Gastroesophageal sphincter (tissue), 3 donors: Measurements from ENCODE around the gene PCDH9.

ENCODE experiments used
- EP300 ChIP-seq: sonication (generic); formaldehyde crosslinking; IDR thresholded peaks from one replicate; pipeline ENCODE4 v1.6.1; 2017; ENCODE audit warnings: antibody characterized with exemption, mild to moderate bottlenecking
- POLR2A ChIP-seq, 2 donors: fragments of 450-650 bp; IDR thresholded peaks; one replicate each; pipeline ENCODE4 v1.6.1; 2017; ENCODE audit warnings: antibody characterized with exemption in 2 of 2, mild to moderate bottlenecking in 2 of 2, moderate library complexity in 1 of 2
- POLR2AphosphoS5 ChIP-seq: sonication (generic); formaldehyde crosslinking; IDR thresholded peaks from one replicate; pipeline ENCODE4 v1.6.1; 2017; ENCODE audit warnings: antibody characterized with exemption
- TF ChIP-seq, protein P1 (sequence below), 4 experiments: fragments of 200-600 bp in 2 of 4; fragments of 450-650 bp in 2 of 4; sonication (generic) in 1 of 4; IDR thresholded peaks; one replicate each; pipeline ENCODE4 v1.5.1; 2017 to 2019; ENCODE audit warnings: antibody characterized with exemption in 4 of 4, mild to moderate bottlenecking in 2 of 4, moderate library complexity in 2 of 4

DNA sequence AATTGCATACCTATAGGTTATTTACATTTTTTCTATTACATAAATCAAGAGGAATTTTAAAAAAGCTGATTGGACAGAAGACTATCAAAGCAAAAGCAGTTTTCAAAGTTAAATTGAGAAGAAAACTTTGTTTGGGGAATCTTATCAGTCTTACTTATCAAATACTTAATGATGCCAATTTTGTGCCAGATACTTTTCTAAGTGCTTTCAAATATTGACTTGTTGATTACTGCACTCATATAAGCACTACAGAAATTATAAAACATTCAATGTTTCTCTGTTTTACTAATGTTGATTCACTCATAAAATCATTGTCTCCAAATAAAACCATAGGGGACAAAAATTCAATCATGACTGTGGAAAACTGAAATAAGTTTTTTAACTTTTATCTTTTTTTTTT, 36.2 kb downstream of the PCDH9 start:
- no peak for TF ChIP-seq POLR2A (IDR thresholded peaks at IDR 0.05)
- TF ChIP-seq, protein P1, sequence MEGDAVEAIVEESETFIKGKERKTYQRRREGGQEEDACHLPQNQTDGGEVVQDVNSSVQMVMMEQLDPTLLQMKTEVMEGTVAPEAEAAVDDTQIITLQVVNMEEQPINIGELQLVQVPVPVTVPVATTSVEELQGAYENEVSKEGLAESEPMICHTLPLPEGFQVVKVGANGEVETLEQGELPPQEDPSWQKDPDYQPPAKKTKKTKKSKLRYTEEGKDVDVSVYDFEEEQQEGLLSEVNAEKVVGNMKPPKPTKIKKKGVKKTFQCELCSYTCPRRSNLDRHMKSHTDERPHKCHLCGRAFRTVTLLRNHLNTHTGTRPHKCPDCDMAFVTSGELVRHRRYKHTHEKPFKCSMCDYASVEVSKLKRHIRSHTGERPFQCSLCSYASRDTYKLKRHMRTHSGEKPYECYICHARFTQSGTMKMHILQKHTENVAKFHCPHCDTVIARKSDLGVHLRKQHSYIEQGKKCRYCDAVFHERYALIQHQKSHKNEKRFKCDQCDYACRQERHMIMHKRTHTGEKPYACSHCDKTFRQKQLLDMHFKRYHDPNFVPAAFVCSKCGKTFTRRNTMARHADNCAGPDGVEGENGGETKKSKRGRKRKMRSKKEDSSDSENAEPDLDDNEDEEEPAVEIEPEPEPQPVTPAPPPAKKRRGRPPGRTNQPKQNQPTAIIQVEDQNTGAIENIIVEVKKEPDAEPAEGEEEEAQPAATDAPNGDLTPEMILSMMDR (IDR thresholded peaks at IDR 0.05), result no peak
- no peak for TF ChIP-seq POLR2AphosphoS5
- no peak for TF ChIP-seq EP300
